Smooth muscle cell (in vitro differentiated cells): Measurements from ENCODE around the gene INPP4B. TPM values are rescaled to one million over a fixed set of nuclear protein-coding genes. Genes with fewer than 3 reads are reported as not detected.

ENCODE experiments used
- DNase-seq: peaks from one replicate; lab custom pipeline; 2025; ENCODE audit not compliant: unreplicated experiment; lab: John Stamatoyannopoulos, UW
- H2AFZ ChIP-seq: fragments of 200-600 bp; sonication (generic); 2 replicates; pipeline ENCODE4 v1.6.0; 2016; ENCODE audit warnings: antibody characterized with exemption, low read depth, mild to moderate bottlenecking
- H3F3A ChIP-seq: fragments of 200-600 bp; sonication (generic); 2 replicates; pipeline ENCODE4 v1.6.0; 2017; ENCODE audit warnings: antibody characterized with exemption, low read depth
- H3K27ac ChIP-seq: fragments of 200-600 bp; sonication (generic); 2 replicates; pipeline ENCODE4 v1.5.1; 2016; ENCODE audit warnings: low read depth, mild to moderate bottlenecking
- H3K27me3 ChIP-seq: fragments of 200-600 bp; sonication (generic); 2 replicates; pipeline ENCODE4 v1.6.1; 2016; ENCODE audit warnings: low read depth, mild to moderate bottlenecking
- H3K36me3 ChIP-seq: fragments of 200-600 bp; sonication (generic); 2 replicates; pipeline ENCODE4 v1.5.1; 2016; ENCODE audit warnings: low read depth
- H3K4me1 ChIP-seq: fragments of 200-600 bp; sonication (generic); 2 replicates; pipeline ENCODE4 v1.5.1; 2016; ENCODE audit warnings: low read depth
- H3K4me2 ChIP-seq: fragments of 200-600 bp; sonication (generic); 2 replicates; pipeline ENCODE4 v1.6.0; 2016; ENCODE audit warnings: mild to moderate bottlenecking
- H3K4me3 ChIP-seq: fragments of 200-600 bp; sonication (generic); 2 replicates; pipeline ENCODE4 v1.5.1; 2016; ENCODE audit warnings: mild to moderate bottlenecking
- H3K79me2 ChIP-seq: fragments of 200-600 bp; sonication (generic); 2 replicates; pipeline ENCODE4 v1.6.0; 2016; ENCODE audit warnings: low read depth, mild to moderate bottlenecking
- H3K9ac ChIP-seq: fragments of 200-600 bp; sonication (generic); 2 replicates; pipeline ENCODE4 v1.6.0; 2016; ENCODE audit warnings: low read depth
- H3K9me3 ChIP-seq: fragments of 200-600 bp; sonication (generic); replicated peaks from 2 replicates; pipeline ENCODE4 v1.5.1; 2016; ENCODE audit warnings: low read depth
- H4K20me1 ChIP-seq: fragments of 200-600 bp; sonication (generic); 2 replicates; pipeline ENCODE4 v1.6.0; 2016; ENCODE audit warnings: low read depth
- CTCF ChIP-seq: fragments of 200-600 bp; sonication (generic); IDR thresholded peaks from 2 replicates; pipeline ENCODE4 v1.5.1; 2017; ENCODE audit warnings: borderline replicate concordance, mild to moderate bottlenecking, antibody characterized with exemption; ENCODE audit not compliant: insufficient read depth, poor library complexity, severe bottlenecking
- WGBS: methylation state at CpG from one replicate; pipeline ENCODE4 v1.1.7; 2016; ENCODE audit warnings: low lambda C conversion rate; 5-methylcytosine and 5-hydroxymethylcytosine counted together
- polyA plus RNA-seq: library from polyadenylated mRNA; unstranded; fragments of >200 nt; fragmentation: Nextera tagmentation; extraction: Ambion mirVana; gene quantifications from 2 replicates; pipeline ENCODE4 v1.2.1, GENCODE V29; 2016
- total RNA-seq: library from RNA; depleted of rRNA; stranded (reverse); fragments of >200 nt; gene quantifications from 2 replicates; pipeline ENCODE4 v1.2.3, GENCODE V29; 2014

Gene INPP4B
- total and polyA plus RNA-seq, 2 experiments from 2014 or later: 2.0 to 10.9 TPM

DNA sequence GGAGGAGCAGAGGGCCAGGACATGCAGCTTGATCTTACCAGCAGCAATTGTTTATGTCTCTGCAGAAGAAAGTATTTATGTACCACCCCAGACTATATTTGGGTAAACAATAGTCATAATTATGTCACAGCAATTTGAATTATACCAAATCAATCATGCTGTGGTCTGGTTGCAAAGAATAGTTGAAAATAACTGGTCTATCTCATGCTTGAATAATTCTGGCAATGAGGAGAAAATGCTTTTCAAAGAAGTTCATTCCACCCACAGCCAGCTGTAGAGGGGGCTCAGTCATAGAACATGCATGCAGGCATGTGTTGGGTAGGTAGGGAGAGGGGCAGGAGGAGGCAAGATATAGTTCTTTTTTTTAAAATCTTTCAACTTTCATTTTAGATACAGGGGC is 810.5 kb downstream of the INPP4B start:
- Histone ChIP-seq H3K36me3 (no peaks in the 10 kb centered on the region), H3K9ac (no peak overlapping the region), H3K79me2 (no peaks in the 10 kb centered on the region), H4K20me1 (no peaks in the 10 kb centered on the region), H3K4me2 (no peak overlapping the region), H3K9me3 (no peaks in the 10 kb centered on the region), H3K4me1 (no peaks in the 10 kb centered on the region), H3K27me3 (no peaks in the 10 kb centered on the region), H3F3A (no peaks in the 10 kb centered on the region), H2AFZ (no peak overlapping the region), H3K27ac (no peak overlapping the region), H3K4me3 (no peak overlapping the region)
- DNase-seq: no peak
- no peak for TF ChIP-seq CTCF

DNA sequence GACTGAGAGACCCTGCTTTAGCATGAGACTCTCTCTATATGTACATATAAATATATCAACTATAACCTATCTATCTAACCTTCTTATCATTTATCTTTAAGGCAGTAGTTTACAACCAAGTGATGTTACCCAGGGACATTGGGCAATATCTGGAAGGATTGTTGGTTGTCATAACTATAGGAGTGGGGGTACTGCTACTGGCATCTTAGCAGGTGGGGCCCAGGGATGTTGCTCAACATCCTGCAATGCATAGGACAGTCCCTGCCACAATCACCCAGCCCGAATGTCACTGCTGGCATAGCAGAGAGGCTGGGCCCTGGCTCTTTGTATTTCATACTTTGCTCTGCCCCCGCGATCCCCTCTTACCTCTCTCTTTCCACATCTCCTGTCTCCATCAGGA is 812.0 kb downstream of the INPP4B start:
- no peak overlapping the region for H3K4me3 ChIP-seq
- no peaks in the 10 kb centered on the region for H3K27me3 ChIP-seq
- TF ChIP-seq CTCF: no peak
- no peaks in the 10 kb centered on the region for H4K20me1 ChIP-seq
- no peaks in the 10 kb centered on the region for H3K36me3 ChIP-seq
- no peaks in the 10 kb centered on the region for H3K79me2 ChIP-seq
- whole genome bisulfite sequencing: 88% methylated on average over 1 of the region's 3 CpGs
- H3K4me2 ChIP-seq: no peak overlapping the region
- H3K9me3 ChIP-seq: no peaks in the 10 kb centered on the region
- no peak overlapping the region for H3K9ac ChIP-seq
- H3K4me1 ChIP-seq: no peaks in the 10 kb centered on the region
- no peak for DNase-seq
- no peak overlapping the region for H3K27ac ChIP-seq
- no peak overlapping the region for H2AFZ ChIP-seq
- no peaks in the 10 kb centered on the region for H3F3A ChIP-seq

GRCh38 chr4:142030010-142030409 is 816.1 kb downstream of the INPP4B start:
- Histone ChIP-seq H3K27ac (no peak overlapping the region), H4K20me1 (no peaks in the 10 kb centered on the region), H3K4me1 (no peaks in the 10 kb centered on the region), H3K4me2 (no peak overlapping the region), H3K27me3 (no peaks in the 10 kb centered on the region), H3K79me2 (no peaks in the 10 kb centered on the region), H3K4me3 (no peak overlapping the region), H3K36me3 (no peaks in the 10 kb centered on the region), H2AFZ (no peak overlapping the region), H3F3A (no peaks in the 10 kb centered on the region), H3K9ac (no peak overlapping the region), H3K9me3 (no peaks in the 10 kb centered on the region)
- no peak for TF ChIP-seq CTCF
- 43% methylated on average over 4 of the region's 4 CpGs for WGBS
- DNase-seq: no peak

DNA sequence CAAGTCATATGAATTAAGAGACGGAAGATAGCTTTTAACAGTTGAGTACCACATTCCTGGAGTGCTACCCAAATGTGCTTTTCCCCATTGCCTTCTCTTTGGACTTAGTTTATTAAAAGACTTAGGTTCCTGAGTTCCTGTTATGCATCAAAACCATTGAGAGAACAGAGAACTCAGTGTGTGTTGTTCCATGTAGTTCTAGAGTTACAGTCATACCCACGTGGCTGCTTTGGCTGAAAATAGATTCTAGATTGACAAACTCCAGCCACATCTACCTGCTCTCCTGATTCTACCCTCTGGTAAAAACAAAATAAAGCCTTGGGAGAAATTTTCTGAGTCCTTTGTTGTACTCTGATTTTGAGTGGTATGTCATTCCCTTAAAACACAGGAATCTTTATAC is 824.3 kb downstream of the INPP4B start:
- H2AFZ ChIP-seq: no peak overlapping the region
- no peaks in the 10 kb centered on the region for H3K79me2 ChIP-seq
- H3K9ac ChIP-seq: no peak overlapping the region
- H4K20me1 ChIP-seq: no peaks in the 10 kb centered on the region
- no peak for DNase-seq
- no peaks in the 10 kb centered on the region for H3K4me1 ChIP-seq
- H3K36me3 ChIP-seq: no peaks in the 10 kb centered on the region
- H3F3A ChIP-seq: no peaks in the 10 kb centered on the region
- H3K4me2 ChIP-seq: no peak overlapping the region
- TF ChIP-seq CTCF: no peak
- H3K27me3 ChIP-seq: no peaks in the 10 kb centered on the region
- H3K27ac ChIP-seq: no peak overlapping the region
- WGBS: 82% methylated on average over 2 of the region's 2 CpGs
- H3K9me3 ChIP-seq: no peaks in the 10 kb centered on the region
- no peak overlapping the region for H3K4me3 ChIP-seq
